CD4-positive, alpha-beta T cell treated with Interleukin-6 for 4 hours (primary cell): ENCODE measurements around the gene PCDHGA5.
A peak's percentile ranks its signal among the peaks of the same experiment; 100 is the strongest.
"Not testable (repeated sequence)": the region's sequence is repeated elsewhere in the genome, so short reads cannot be mapped to it uniquely, and the experiment has no call there.

Source experiments
- DNase-seq: peaks from one replicate; pipeline ENCODE4 v3.0.0-alpha.2; 2020; ENCODE audit warnings: mixed read lengths

PCDHGA5 gene

DNA sequence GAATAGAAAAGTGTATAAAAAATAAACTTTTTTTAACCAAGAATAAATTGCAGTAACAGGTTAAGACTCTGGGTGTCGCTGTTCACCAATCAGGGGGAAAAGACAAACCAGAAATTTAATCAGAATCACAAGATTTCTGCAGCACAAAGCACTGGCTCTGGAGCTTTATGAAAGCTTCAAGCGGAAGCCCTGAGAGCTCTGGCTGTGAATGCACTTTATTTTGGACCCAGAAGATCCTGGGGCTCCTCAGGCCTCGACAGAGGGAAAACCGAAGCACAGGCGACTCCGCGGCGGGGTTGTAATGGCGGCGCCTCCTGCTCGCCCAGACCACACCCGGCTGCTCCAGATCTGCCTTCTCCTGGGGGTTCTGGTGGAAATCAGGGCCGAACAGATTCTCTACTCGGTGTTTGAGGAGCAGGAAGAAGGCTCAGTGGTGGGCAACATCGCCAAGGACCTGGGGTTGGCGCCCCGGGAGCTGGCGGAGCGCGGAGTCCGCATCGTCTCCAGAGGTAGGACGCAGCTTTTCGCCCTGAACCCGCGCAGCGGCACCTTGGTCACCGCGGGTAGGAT, 9.0 kb upstream of the PCDHGA5 start, which contains the start of gene PCDHGA4:
PCDHGA4 (plus strand) TSS at position 122 of the 570 bp plus-strand sequence; CDS start at position 209, 87 bp downstream.
- no peak for DNase-seq

DNA sequence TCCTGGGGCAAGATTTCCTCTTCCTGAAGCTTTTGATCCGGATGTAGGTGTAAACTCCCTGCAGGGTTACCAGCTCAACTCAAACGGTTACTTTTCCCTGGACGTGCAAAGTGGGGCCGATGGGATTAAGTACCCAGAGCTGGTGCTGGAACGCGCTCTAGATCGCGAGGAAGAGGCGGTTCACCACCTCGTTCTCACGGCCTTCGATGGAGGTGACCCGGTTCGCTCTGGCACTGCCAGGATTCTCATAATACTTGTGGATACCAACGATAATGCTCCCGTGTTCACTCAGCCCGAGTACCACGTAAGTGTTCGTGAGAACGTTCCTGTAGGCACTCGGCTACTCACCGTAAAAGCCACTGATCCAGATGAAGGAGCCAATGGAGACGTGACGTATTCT, 8.3 kb upstream of the PCDHGA5 start:
- DNase-seq = no peak

DNA sequence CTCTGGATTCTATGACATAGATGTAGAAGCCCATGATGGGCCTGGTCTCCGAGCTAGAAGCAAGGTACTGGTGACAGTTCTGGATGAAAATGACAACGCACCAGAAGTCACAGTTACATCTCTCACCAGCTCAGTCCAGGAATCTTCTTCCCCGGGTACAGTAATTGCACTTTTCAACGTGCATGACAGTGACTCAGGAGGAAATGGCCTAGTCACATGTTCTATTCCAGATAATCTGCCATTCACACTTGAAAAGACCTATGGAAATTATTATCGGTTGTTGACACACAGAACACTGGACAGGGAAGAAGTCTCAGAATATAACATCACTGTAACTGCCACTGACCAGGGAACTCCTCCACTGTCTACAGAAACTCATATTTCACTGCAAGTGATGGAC, 7.8 kb upstream of the PCDHGA5 start:
- no peak for DNase-seq

DNA sequence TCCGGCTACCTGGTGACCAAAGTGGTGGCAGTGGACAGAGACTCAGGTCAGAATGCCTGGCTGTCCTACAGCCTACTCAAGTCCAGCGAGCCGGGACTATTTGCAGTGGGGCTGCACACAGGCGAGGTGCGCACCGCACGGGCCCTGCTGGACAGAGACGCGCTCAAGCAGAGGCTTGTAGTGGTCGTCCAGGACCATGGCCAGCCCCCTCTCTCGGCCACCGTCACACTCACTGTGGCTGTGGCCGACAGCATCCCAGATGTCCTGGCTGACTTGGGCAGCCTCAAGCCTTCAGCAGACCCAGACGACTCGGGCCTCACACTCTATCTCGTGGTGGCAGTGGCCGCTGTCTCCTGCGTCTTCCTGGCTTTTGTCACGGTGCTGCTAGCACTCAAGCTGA, 7.0 kb upstream of the PCDHGA5 start:
- no peak for DNase-seq

DNA sequence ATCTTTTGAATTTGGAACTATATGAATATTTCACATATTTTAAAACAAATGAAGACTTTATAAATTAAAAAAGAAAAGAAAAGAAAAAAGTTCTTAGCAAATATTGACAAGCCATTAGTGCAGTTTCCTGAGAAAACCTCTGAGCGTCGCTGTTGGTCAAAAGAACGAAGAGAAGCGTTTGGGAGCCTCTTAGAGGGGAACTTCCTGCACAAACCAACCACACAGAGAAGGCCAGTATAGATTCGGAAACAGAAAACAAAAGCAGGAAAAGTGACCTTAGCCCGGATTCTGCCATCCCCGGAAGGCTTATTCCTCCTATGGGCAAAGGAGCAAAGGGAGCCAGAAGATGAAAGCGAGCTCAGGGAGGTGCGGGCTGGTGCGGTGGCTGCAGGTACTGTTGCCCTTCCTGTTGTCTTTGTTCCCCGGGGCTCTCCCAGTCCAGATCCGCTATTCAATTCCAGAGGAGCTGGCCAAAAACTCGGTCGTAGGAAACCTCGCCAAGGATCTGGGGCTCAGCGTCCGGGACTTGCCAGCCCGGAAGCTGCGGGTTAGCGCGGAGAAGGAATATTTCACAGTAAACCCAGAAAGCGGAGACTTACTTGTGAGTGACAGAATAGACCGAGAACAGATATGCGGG, 4.1 kb upstream of the PCDHGA5 start, which contains the start of gene PCDHGB2:
PCDHGB2 (plus strand) TSS at position 205 of the 637 bp plus-strand sequence; CDS start at position 347, 142 bp downstream.
- DNase-seq = peak; percentile 3

DNA sequence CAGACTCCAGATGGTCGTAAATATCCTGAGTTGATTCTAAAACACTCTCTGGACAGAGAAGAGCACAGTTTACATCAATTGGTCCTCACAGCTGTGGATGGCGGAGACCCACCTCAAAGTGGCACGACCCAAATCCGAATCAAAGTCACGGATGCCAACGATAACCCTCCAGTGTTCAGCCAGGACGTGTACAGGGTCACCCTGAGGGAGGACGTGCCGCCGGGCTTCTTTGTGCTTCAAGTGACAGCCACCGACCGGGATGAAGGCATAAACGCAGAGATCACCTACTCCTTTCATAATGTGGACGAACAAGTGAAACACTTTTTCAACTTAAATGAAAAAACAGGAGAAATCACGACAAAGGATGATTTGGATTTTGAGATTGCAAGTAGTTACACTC, 3.3 kb upstream of the PCDHGA5 start:
- DNase-seq = no peak

DNA sequence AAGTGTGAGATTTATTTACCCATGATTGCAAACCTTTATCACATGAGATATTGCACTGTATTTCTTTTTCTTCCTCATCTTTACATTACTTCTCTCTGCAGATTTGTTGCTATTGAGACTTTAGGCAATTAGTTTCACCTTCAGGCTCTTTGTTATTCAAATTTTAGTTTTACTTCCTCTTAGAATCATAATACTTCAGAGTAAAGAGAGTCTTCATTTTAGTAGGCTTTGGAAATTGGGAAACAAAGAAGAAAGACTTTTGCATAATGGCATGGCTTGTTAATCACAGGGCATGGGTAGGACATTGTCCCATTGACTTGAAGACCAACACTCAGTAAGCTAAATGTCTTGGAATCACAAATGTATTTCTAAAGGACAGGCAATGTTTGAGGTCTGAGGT, 1.2 kb upstream of the PCDHGA5 start:
- no peak for DNase-seq

DNA sequence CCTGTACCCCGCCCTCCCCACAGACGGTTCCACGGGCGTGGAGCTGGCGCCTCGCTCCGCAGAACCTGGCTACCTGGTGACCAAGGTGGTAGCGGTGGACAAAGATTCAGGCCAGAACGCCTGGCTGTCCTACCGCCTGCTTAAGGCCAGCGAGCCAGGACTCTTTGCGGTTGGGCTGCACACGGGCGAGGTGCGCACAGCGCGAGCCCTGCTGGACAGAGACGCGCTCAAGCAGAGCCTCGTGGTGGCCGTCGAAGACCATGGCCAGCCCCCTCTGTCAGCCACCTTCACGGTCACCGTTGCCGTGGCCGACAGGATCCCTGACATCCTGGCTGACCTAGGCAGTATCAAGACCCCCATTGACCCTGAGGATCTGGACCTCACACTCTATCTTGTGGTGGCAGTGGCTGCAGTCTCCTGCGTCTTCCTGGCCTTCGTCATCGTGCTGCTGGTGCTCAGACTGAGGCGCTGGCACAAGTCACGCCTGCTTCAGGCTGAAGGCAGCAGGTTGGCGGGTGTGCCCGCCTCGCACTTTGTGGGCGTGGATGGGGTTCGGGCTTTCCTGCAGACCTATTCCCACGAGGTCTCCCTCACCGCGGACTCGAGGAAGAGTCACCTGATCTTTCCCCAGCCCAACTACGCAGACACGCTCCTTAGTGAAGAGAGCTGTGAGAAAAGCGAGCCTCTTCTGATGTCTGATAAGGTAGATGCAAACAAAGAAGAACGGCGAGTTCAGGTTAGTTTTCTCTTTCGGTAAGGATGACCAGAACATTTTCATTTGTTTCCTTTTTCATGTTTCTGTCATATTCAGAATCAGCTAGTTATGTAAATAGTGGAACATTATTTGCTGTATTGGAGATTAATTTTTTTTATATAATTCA, 2.3 kb downstream of the PCDHGA5 start:
- DNase-seq = no peak

DNA sequence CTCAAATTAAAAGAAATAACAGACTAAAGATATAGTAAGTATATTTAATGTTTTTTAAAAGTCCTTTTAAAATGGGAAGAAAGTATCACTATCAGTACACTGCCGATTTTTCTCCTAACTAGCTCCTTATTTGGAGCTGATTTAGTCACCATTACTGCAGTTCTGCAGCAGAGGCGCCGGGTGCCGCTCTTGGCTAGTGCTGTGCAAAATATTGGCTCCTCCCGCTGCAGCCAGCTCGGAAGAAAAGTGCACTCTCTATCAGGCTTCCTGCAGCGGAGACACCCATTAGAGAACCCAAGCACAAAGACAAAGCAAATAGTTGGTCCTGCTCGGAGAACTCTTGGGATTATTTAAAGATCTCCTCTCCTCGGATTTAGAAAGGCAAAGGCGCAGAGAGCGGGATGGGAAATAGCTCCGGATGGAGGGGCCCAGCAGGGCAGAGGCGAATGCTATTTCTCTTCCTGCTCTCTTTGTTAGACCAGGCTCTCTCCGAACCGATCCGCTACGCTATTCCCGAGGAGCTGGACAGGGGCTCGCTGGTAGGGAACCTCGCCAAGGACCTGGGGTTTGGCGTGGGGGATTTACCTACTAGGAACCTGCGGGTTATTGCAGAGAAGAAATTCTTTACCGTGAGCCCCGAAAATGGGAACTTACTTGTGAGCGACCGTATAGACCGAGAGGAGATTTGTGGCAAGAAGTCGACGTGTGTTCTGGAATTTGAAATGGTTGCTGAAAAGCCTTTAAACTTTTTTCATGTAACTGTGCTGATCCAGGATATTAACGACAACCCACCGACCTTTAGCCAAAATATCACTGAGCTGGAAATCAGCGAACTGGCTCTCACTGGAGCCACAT, 6.3 kb downstream of the PCDHGA5 start, which contains the start of gene PCDHGB3:
PCDHGB3 (plus strand) TSS at position 249 of the 855 bp plus-strand sequence; CDS start at position 402, 153 bp downstream.
- DNase-seq = peak; percentile 42

DNA sequence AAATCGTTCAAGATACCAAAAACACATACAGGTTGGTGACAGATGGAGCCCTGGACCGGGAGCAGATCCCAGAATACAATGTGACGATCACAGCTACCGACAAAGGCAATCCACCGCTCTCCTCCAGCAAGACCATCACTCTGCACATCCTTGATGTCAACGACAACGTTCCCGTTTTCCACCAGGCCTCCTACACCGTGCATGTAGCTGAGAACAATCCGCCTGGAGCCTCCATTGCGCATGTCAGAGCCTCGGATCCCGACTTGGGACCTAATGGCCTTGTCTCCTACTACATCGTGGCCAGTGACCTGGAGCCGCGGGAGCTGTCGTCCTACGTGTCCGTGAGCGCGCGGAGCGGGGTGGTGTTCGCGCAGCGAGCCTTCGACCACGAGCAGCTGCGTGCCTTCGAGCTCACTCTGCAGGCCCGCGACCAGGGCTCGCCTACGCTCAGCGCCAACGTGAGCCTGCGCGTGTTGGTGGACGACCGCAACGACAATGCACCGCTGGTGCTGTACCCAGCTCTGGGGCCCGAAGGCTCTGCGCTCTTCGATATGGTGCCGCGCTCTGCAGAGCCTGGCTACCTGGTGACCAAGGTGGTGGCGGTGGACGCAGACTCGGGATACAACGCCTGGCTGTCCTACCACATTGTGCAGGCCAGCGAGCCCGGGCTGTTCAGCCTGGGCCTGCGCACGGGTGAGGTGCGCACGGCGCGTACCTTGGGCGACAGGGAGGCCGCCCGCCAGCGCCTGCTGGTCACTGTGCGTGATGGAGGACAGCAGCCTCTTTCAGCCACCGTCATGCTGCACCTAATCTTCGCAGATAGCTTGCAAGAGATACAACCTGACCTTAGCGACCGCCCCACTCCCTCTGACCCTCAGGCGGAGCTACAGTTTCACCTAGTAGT, 7.9 kb downstream of the PCDHGA5 start:
- no peak for DNase-seq

DNA sequence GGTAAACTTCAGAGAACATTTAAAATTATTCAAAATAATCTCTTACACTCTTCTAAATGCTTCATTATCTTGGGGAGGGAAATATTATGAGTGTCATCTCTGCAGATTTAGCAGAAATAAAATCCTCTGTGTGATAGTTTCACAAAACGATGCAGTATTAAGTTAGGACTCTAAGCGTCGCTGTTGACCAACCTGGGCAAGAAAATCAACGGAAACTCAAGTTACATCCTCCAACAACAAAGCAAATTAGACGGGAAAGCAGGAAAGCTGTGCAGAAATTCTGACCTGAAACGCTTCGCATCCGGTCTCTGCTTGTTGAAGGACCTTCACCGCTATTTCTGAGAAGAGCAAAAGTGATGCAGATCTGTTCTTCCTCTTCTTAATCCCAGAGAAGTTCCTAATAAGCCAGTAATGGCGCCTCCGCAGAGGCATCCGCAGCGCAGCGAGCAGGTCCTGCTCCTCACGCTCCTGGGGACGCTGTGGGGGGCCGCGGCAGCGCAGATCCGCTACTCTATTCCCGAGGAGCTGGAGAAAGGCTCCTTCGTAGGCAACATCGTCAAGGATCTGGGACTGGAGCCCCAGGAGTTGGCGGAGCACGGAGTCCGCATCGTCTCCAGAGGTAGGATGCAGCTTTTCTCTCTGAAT, 9.8 kb downstream of the PCDHGA5 start, which contains the start of gene PCDHGA6:
PCDHGA6 (plus strand) TSS at position 219 of the 645 bp plus-strand sequence; CDS start at position 412, 193 bp downstream.
- DNase-seq = no peak

DNA sequence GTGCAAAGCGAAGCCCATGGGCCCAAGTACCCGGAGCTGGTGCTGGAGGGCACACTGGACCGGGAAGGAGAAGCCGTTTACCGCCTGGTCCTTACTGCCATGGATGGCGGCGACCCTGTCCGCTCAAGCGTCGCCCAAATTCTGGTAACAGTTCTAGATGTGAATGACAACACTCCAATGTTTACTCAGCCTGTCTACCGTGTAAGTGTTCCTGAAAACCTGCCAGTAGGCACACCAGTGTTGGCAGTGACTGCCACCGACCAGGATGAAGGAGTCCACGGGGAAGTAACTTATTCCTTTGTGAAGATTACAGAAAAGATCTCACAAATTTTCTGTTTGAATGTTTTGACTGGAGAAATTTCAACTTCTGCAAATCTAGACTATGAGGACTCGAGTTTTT, 10.7 kb downstream of the PCDHGA5 start:
- DNase-seq = no peak

DNA sequence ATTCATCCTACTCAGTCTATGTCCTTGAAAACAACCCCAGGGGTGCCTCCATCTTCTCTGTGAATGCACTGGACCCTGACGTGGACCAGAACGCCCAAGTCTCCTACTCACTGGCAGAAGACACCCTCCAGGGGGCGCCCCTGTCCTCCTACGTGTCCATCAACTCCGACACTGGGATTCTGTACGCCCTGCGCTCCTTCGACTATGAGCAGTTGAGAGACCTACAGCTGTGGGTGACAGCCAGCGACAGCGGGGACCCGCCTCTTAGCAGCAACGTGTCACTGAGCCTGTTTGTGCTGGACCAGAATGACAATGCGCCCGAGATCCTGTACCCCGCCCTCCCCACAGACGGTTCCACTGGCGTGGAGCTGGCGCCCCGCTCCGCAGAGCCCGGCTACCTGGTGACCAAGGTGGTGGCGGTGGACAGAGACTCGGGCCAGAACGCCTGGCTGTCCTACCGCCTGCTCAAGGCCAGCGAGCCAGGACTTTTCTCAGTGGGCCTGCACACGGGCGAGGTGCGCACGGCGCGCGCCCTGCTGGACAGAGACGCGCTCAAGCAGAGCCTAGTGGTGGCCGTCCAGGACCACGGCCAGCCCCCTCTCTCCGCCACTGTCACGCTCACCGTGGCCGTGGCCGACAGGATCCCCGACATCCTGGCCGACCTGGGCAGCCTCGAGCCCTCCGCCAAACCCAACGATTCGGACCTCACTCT, 11.6 kb downstream of the PCDHGA5 start:
- DNase-seq = not testable (repeated sequence)

DNA sequence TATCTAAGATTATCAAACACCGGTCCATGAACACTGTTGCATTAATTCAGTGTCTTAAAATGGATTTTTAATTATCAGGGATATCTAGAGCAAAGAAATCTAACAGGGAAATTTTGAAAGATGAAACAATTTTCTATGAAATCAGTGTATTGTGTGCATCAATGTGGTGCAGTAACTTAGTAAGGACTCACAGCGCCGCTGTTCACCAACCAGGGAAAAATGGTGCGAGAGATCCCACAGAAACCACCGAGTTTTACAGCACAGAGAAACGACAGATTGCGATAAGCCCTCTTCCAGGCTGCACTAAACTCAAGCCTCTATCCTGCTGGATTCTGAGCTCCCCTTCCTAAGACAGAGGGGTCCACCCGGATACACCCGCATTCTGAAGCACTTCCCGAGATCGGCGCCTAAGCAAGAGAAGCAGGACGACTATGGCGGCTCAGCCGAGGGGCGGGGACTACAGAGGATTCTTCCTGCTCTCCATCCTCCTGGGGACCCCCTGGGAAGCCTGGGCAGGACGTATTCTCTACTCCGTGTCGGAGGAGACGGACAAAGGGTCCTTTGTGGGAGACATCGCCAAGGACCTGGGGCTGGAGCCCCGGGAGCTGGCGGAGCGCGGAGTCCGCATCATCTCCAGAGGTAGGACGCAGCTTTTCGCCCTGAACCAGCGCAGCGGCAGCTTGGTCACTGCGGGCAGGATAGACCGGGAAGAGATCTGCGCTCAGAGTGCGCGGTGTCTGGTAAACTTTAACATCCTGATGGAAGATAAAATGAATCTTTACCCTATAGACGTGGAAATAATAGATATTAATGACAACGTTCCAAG, 18.7 kb downstream of the PCDHGA5 start, which contains the start of gene PCDHGA7:
PCDHGA7 (plus strand) TSS at position 274 of the 826 bp plus-strand sequence; CDS start at position 432, 158 bp downstream.
- no peak for DNase-seq

DNA sequence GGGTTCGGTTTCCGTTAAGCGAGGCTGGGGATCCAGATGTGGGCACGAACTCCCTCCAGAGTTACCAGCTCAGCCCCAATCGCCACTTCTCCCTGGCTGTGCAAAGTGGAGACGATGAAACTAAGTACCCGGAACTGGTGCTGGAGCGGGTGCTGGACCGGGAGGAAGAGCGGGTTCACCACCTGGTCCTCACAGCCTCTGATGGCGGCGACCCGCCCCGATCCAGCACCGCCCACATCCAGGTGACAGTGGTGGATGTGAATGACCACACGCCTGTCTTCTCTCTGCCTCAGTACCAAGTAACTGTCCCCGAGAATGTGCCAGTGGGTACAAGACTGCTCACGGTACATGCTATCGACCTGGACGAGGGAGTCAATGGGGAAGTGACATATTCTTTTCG, 19.4 kb downstream of the PCDHGA5 start:
- DNase-seq = no peak

DNA sequence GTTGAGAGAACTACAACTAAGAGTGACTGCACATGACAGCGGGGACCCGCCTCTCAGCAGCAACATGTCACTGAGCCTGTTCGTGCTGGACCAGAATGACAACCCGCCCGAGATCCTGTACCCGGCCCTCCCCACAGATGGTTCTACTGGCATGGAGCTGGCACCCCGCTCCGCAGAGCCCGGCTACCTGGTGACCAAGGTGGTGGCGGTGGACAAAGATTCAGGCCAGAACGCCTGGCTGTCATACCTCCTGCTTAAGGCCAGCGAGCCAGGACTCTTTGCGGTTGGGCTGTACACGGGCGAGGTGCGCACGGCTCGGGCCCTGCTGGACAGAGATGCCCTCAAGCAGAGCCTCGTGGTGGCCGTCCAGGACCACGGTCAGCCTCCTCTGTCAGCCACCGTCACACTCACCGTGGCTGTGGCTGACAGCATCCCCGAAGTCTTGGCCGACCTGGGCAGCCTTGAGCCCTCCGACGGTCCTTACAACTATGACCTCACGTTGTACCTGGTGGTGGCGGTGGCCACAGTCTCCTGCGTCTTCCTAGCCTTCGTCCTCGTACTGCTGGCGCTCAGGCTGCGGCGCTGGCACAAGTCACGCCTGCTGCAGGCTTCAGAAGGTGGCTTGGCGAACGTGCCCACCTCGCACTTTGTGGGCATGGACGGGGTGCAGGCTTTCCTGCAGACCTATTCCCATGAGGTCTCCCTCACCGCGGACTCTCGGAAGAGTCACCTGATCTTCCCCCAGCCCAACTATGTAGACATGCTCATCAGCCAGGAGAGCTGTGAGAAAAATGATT, 20.7 kb downstream of the PCDHGA5 start:
- no peak for DNase-seq

DNA sequence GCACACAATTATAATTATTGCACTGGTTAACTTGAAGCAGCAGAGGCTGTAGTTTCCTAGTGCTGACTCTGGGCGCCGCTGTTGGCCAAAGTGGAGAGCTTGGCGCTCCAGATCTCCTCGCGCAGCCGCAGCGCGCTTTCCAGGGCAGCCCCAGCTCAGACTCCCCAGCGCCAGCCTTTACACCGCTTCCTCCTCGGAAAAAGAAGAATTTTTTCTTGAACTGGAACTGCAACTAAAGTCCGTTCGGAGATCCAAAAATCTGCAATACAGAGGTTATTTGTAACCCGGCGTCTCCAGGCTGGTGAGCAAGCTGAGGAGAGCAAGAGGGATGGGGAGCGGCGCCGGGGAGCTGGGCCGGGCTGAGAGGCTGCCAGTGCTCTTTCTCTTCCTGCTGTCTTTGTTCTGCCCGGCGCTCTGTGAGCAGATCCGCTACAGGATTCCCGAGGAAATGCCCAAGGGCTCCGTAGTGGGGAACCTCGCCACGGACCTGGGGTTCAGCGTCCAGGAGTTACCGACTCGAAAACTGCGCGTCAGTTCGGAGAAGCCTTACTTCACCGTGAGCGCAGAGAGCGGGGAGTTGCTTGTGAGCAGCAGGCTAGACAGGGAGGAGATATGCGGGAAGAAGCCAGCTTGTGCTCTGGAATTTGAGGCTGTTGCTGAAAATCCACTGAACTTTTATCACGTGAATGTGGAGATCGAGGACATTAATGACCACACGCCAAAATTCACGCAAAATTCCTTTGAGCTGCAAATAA, 23.8 kb downstream of the PCDHGA5 start, which contains the start of gene PCDHGB4:
PCDHGB4 (plus strand) TSS at position 142 of the 755 bp plus-strand sequence; CDS start at position 329, 187 bp downstream.
- DNase-seq = peak; percentile 38
